Left renal cortex interstitium (tissue), 4 donors: ENCODE results near the gene DLX5. TPM values are rescaled to one million over a fixed set of nuclear protein-coding genes. Genes with fewer than 3 reads are reported as not detected.
"Not testable (repeated sequence)": the region's sequence is repeated elsewhere in the genome, so short reads cannot be mapped to it uniquely, and the experiment has no call there.

Experiments used
- DNase-seq, 4 donors: peaks; one replicate each; pipeline ENCODE4 v3.0.0-alpha.2; 2013; ENCODE audit warnings: low read depth in 4 of 4, low spot score in 2 of 4, missing footprints in 1 of 4
- polyA plus RNA-seq, 4 donors: library from polyadenylated mRNA; unstranded; fragments of 120-200 nt; gene quantifications; one replicate each; pipeline ENCODE4 v1.2.1, GENCODE V29; 2013; ENCODE audit not compliant: insufficient read length in 4 of 4

DLX5 gene
- polyA plus RNA-seq = under 1 TPM in 1 of 4 donors, not detected in 3; 0.13 TPM

GRCh38 chr7:97024209-97025129 lies at the start of gene DLX5:
Gene DLX5 (minus strand): TSS chr7:97024831. CDS start chr7:97024623, 208 bp downstream.
- no peak for DNase-seq

DNA sequence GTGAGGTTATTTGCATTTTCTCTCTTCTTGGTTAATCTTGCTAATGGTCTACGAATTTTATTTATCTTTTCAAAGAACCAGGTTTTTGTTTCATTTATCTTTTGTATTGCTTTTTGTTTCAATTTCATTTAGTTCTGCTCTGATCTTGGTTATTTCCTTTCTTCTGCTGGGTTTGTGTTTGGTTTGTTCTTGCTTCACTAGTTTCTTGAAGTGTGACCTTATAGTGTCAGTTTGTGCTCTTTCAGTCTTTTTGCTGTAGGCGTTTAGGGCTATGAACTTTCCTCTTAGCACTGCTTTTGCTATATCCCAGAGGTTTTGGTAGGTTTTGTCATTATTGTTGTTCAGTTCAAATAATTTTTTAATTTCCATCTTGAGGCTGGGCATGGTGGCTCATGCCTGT lies 47.4 kb upstream of the DLX5 start:
- DNase-seq = not testable (repeated sequence)

DNA sequence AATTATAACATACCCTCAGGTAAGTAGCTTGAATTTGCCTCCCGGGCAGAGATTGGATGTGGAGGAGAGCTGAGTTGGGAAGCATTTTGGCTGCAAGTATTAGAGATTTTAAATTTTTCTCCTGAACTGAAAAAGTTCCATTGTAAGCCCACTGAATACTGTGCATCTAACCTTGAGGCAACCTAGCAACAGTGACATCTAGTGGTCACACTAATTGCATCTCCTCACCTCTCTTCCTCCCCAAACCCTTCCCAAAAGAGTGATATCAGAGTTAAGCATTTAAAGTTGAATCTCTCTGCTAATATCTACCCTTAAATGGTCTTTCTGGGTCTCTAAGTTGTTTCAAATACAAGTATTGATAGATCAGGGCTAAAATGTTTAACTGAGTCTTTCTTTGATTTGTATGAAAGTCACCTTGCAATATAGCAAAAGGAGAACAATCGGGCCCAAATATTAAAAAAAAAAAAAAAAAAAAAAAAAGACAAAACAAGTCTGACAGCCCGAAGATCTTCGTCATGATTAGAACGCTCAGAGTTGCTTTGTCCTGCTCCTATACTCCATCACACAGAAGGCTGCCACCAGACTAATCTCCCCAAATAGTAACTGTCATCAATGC lies 40.4 kb upstream of the DLX5 start:
- DNase-seq = peak in 3 of 4 donors; percentile 5 to 25 (median 13)

- DNase-seq = no peak
Observed at GRCh38 chr7:97064020-97064419, 39.4 kb upstream of the DLX5 start.

DNA sequence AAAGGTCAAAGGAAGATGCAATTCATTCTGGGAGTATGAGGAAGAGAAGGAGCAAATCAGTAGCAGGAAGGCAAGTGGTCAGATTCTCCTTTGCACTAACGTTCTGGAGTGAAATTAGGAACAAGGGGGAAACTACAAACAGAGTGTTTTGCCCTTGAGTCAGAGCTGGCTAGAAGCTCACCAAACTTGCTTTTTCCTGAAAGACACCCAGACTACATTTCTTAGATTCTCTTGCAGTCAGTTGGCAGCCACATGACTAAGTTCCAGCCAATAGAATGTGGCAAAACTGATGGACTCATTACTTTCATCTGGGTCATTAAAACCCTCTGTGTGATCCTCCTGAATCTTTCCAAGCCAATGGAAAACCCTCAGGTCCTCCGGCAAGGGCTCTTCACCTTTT lies 18.6 kb upstream of the DLX5 start:
- no peak for DNase-seq

- DNase-seq = no peak
Observed at GRCh38 chr7:97039374-97040065, 14.9 kb upstream of the DLX5 start.

DNA sequence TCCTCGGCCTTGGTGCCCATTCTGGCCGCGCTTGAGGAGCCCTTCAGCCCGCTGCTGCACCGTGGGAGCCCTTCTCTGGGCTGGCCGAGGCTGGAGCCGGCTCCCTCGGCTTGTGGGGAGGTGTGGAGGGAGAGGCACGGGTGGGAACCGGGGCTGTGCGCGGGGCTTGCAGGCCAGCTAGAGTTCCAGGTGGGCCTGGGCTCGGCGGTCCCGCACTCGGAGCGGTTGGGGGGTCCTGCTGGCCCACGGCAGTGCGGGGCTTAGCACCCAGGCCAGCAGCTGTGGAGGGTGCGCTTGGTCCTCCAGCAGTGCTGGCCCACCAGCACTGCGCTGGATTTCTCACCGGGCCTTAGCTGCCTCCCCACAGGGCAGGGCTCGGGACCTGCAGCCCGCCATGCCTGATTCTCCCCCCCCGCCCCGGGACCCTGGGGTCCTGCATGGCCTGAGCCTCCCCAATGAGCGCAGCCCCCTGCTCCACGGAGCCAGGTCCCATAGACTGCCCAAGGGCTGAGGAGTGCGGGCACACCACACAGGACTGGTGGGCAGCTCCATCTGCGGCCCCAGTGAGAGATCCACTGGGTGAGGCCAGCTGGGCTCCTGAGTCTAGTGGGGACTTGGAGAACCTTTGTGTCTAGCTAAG lies 9.7 kb upstream of the DLX5 start:
- not testable (repeated sequence) for DNase-seq

DNA sequence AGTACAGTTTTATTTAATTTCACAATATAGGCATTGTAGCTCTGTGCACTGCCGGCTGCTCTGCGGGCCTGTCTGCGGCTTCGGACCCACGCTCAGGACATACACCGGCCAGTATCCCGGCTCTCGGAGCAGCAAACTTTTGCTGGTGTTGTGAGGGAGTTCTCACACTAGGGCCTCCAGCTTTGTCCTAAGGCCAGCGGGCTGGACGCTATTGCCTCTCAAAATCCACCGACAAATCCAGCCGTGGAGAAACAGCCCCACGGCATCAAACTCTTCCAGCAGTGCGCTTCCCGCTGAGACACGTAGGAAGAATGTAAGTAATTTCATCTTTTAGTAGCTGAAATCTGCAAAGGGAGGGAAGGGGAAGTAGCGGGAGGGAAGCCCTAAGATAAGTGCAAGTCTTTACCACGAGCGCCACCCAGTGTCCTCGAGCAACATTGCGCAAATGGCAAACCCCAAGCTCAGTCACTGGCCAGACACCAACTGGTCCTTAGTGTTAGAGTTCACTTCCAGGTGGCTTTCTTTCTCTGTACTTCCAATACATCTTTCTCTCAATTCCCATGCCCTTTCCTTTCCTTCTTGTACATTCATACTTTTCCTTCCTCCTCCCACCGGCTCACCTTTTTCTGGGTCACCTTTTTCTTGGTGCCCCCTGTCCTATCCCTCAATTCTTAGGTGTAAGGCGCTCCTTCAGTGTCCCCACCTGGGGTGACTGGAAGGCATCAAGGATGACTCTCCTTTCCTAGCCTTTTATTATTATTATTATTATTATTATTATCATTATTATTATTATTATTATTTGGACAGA lies 3.0 kb upstream of the DLX5 start:
- DNase-seq = no peak

DNA sequence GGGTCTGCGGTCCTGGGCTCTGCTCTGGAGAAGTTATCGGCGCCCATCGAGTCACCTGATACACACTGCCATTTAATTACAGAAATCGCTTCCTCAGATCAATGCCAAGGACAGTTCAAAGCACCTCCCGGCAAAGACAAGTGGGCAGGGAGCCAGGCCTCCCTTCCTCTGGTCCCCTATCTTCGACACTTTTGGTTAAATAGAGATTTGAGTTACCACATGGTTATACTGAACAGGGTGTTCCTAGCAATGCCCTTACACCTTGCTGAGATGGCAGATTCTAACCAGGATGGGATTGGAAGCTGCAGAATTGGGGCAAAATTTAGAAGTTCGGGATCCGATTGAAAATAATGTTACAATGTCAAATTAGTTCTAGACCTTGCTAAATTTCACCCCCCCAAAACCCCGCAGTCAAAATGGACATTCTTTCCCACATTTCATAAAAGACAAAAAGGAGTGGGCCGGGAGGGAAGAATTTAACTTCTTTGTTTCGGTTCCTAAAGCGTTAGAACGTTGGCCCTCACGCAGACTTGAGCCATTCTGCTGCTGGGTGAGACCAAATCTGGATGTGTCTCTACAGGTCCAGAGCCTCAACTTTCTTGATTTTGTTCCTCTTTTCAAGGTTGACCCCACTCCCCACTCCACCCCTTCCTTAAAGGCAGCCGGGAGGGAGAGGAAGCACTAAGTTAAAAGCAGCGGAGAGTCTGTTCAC lies 2.2 kb upstream of the DLX5 start:
- DNase-seq = no peak

GRCh38 chr7:97025983-97026714 lies 1.5 kb upstream of the DLX5 start:
- no peak for DNase-seq

DNA sequence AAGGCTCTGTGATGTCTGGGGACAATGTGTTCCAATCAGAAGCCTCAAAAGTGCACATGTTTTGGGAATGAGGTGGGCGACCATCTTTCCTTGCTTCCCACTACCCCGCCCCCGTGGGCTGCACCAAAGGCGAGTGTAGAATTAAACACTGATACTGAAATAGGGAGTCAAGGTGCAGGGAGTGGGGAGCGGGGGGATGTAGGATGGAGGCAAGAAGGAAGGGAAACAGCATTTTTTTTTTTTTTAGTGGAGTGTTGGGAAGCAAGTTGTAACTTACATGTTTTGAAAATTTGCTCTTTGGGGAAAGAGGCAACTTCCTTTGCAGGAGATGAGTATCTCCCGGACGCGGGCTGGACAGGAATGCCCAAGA lies 484 bp upstream of the DLX5 start:
- DNase-seq = no peak

DNA sequence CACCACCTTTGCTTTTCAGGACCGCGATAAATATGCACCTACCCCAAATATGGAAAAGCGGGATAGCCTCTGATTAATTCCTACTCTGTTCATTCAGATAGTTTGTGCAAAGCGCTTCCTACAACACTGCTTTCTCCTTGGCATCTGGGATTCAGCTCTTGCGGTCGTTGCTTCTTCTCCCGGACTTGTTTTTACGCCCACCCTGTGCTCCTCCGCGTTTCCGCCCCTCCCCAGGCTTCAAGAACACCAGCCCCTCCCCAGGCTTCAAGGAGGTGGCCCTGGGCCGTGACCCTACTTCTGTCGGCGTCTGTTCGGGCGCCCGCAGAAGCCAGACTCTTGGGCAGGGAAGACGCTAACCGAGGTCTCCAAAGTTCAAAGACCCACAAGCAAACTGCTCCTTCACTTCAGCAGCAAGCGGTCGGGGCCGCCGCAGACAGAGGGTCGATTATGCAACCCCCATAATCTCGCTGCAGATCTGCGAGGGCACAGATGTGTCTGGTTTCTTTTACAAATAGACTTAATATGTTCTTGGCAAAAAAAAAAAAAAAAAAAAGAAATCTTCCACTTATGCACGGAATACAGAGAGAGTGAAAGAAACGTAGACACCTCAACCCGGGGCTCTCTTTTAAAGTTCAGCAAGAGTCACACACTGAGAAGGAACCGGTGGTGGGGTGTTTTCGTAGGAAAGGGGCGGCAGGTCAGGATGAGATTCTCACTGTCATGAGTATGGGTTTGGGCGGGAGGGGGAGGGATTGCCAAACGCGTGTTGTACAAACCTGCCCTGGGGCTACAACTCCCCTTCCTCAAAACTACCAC lies 1.9 kb downstream of the DLX5 start:
- no peak for DNase-seq

GRCh38 chr7:97021747-97022490 lies 2.7 kb downstream of the DLX5 start:
- DNase-seq = no peak

DNA sequence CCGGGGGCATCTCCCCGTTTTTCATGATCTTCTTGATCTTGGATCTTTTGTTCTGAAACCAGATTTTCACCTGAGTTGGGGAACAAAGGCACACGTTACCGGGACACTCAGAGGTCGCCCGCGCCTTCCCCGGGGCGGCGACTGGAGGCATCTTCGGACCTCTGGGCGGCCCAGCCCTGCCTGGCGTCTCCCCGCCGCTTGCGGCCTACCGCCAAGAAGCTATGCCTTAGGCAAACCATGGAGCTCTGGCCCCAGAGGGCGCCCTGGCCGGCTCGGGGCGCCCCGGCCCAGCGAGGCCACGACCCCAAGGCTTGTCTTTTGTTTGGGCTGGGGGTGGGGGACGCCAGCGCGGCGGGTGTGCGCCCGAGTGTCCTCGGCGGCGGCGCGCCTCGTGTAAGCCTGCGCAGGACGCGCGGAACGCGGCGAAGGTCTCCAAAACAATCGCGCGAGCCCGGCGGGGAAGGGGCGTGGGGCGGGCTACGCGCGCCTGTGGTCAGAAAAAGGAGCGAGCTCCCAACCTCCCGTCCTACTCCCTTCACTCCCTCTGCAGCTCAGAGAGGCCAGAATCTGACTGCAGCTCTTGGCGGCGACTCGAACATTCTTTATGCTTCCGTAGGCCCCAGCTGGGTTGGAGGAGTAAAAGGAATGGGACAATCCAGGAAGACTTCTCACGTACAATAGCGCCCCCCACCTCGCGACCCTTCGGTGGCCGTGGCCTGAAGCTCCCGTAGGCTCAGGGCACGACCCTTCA lies 3.5 kb downstream of the DLX5 start:
- no peak for DNase-seq

- no peak for DNase-seq
Observed at GRCh38 chr7:97020601-97020995, 4.0 kb downstream of the DLX5 start.

DNA sequence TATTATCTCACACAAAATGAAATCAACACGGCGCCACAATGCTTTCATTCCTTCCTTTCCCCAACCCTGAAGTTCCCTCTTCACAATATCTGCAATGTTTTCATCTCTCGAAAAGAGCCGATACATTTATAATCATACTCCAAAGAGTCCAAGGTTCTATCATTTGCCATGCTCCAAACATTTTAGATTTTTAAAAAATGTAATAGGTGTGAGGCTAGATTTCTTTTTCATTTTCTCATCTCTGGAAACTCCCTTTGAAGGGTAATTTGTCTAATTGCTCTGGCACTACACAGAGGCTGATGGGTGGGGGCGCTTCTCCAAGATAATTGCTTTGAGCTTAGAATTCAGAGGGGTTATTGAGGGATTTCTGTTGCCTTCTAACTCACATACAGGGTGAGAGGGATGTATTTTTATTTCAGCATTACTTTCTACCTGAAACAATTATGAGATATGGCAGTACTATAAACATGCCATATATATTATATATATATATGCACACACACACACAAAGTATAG lies 4.9 kb downstream of the DLX5 start:
- DNase-seq = no peak
